HCT116 (cell line): ENCODE measurements around the gene COL23A1.

Source experiments
- CBX3 ChIP-seq: IDR thresholded peaks from 2 replicates; pipeline ENCODE4 v1.6.1; 2012; ENCODE audit warnings: low read depth
- CEBPB ChIP-seq: IDR thresholded peaks from 2 replicates; pipeline ENCODE4 v1.6.1; 2012; ENCODE audit warnings: low read depth
- EGR1 ChIP-seq: IDR thresholded peaks from 2 replicates; pipeline ENCODE4 v1.6.1; 2012; ENCODE audit warnings: low read depth
- EZH2 ChIP-seq: fragments of 200-600 bp; sonication (generic); IDR thresholded peaks from 2 replicates; pipeline ENCODE4 v1.6.1; 2017; ENCODE audit warnings: antibody characterized with exemption, mixed run types
- JUND ChIP-seq: IDR thresholded peaks from 2 replicates; pipeline ENCODE4 v1.6.1; 2012
- POLR2A ChIP-seq: IDR thresholded peaks from 2 replicates; pipeline ENCODE4 v1.7.0; 2011; ENCODE audit warnings: borderline replicate concordance; ENCODE audit not compliant: insufficient read depth, insufficient read length; ENCODE audit errors: extremely low read depth
- POLR2AphosphoS5 ChIP-seq: IDR thresholded peaks from 2 replicates; pipeline ENCODE4 v1.6.1; 2011; ENCODE audit warnings: mild to moderate bottlenecking, low read depth, low read length, moderate library complexity
- SIN3A ChIP-seq: IDR thresholded peaks from 2 replicates; pipeline ENCODE4 v1.6.1; 2012; ENCODE audit warnings: low read depth
- SRF ChIP-seq: IDR thresholded peaks from 2 replicates; pipeline ENCODE4 v1.6.1; 2012; ENCODE audit warnings: low read depth
- YY1 ChIP-seq: IDR thresholded peaks from 2 replicates; pipeline ENCODE4 v1.6.1; 2011; ENCODE audit warnings: low read length, low read depth, moderate library complexity, mild to moderate bottlenecking; ENCODE audit not compliant: insufficient replicate concordance; ENCODE audit errors: extremely low read depth
- TF ChIP-seq, protein P1 (sequence below), 3 experiments: fragments of 200-600 bp in 1 of 3; sonication (generic) in 1 of 3; IDR thresholded peaks in 2 of 3; conservative IDR thresholded peaks in 1 of 3; 2 replicates each; pipeline ENCODE4 v1.5.1; 2012 to 2017; ENCODE audit warnings: low read depth in 2 of 3, low read length in 2 of 3, antibody characterized with exemption in 1 of 3, borderline replicate concordance in 1 of 3, control low read depth in 1 of 3, mild to moderate bottlenecking in 1 of 3, mixed read lengths in 1 of 3, mixed run types in 1 of 3, moderate library complexity in 1 of 3; ENCODE audit not compliant: insufficient read depth in 1 of 3

DNA sequence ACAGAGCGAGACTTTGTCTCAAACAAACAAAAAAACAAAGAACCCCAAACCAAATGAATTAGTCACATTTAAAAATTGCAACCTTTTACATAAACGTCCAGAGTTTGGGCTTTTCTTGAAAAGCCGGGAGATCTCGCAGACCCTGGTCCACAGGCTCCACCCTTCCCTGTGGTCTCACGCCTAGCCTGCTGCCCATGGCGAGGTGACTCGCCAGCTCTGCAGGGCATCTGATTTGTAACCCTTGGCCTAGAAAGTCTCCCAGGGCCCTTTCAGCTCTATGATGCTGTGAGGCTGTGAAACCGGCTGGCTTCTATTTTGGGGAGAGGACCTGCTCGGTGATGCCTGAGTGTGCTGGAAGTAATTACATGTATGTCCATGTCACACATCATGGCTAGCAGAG lies 312.8 kb downstream of the COL23A1 start:
- TF ChIP-seq POLR2AphosphoS5 (no peak), POLR2A (no peak), EZH2 (no peak), SIN3A (no peak), SRF (no peak), YY1 (no peak), JUND (no peak), EGR1 (no peak), CBX3 (no peak), CEBPB (no peak)
- TF ChIP-seq, protein P1, sequence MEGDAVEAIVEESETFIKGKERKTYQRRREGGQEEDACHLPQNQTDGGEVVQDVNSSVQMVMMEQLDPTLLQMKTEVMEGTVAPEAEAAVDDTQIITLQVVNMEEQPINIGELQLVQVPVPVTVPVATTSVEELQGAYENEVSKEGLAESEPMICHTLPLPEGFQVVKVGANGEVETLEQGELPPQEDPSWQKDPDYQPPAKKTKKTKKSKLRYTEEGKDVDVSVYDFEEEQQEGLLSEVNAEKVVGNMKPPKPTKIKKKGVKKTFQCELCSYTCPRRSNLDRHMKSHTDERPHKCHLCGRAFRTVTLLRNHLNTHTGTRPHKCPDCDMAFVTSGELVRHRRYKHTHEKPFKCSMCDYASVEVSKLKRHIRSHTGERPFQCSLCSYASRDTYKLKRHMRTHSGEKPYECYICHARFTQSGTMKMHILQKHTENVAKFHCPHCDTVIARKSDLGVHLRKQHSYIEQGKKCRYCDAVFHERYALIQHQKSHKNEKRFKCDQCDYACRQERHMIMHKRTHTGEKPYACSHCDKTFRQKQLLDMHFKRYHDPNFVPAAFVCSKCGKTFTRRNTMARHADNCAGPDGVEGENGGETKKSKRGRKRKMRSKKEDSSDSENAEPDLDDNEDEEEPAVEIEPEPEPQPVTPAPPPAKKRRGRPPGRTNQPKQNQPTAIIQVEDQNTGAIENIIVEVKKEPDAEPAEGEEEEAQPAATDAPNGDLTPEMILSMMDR (IDR thresholded peaks at IDR 0.05 in 2 of 3, conservative IDR thresholded peaks at IDR 0.05 in 1 of 3; ENCODE audit: borderline replicate concordance in 1 of 3, insufficient read depth in 1 of 3, low read depth in 2 of 3, low read length in 2 of 3) = no peak
